GM18498 (cell line): ENCODE measurements around the gene ZNF547.
"Not testable (repeated sequence)": the region's sequence is repeated elsewhere in the genome, so short reads cannot be mapped to it uniquely, and the experiment has no call there.

Source experiments
- ATAC-seq: cut with Tn5 transposase; IDR thresholded peaks from one replicate; pipeline ENCODE4 v1.9.1; 2021; ENCODE audit warnings: mild to moderate bottlenecking, moderate library complexity; ENCODE audit not compliant: unreplicated experiment

ZNF547 gene

GRCh38 chr19:57374179-57374578 is 10.8 kb downstream of the ZNF547 start:
- ATAC-seq, result no peak

GRCh38 chr19:57374647-57375046 is 11.3 kb downstream of the ZNF547 start:
- not testable (repeated sequence) for ATAC-seq

GRCh38 chr19:57376151-57376550 is 12.8 kb downstream of the ZNF547 start:
- ATAC-seq, result no peak

- ATAC-seq, result no peak
Measured at GRCh38 chr19:57377498-57378146, 14.3 kb downstream of the ZNF547 start.

GRCh38 chr19:57380923-57381322 is 17.6 kb downstream of the ZNF547 start:
- no peak for ATAC-seq

GRCh38 chr19:57382806-57383488 is 19.6 kb downstream of the ZNF547 start:
- no peak for ATAC-seq

GRCh38 chr19:57389194-57389729 is 25.9 kb downstream of the ZNF547 start:
- ATAC-seq, result peak; percentile 4

GRCh38 chr19:57389730-57390598 is 26.6 kb downstream of the ZNF547 start, which contains the start of gene ZNF548:
Gene ZNF548 (plus strand): TSS chr19:57389854. CDS start chr19:57390100, 246 bp downstream.
- ATAC-seq, result peak; percentile 98

- no peak for ATAC-seq
Measured at GRCh38 chr19:57395710-57396109, 32.4 kb downstream of the ZNF547 start.

GRCh38 chr19:57398868-57399267 is 35.5 kb downstream of the ZNF547 start:
- ATAC-seq, result no peak

- no peak for ATAC-seq
Measured at GRCh38 chr19:57403737-57404563, 40.6 kb downstream of the ZNF547 start.

- no peak for ATAC-seq
Measured at GRCh38 chr19:57406516-57407123, 43.3 kb downstream of the ZNF547 start.

GRCh38 chr19:57410877-57411671 is 47.7 kb downstream of the ZNF547 start, which contains the start of gene ZNF17:
Gene ZNF17 (plus strand): TSS chr19:57411161. CDS start chr19:57413616, 2,455 bp downstream.
- ATAC-seq, result peak; percentile 98

GRCh38 chr19:57419439-57419838 is 56.1 kb downstream of the ZNF547 start:
- ATAC-seq, result no peak

GRCh38 chr19:57421037-57421436 is 57.7 kb downstream of the ZNF547 start:
- ATAC-seq, result no peak
